GM23338 (cell line): ENCODE data around the gene RCAN1. TPM values are rescaled to one million over a fixed set of nuclear protein-coding genes. Genes with fewer than 3 reads are reported as not detected.
"Not testable (repeated sequence)": the region's sequence is repeated elsewhere in the genome, so short reads cannot be mapped to it uniquely, and the experiment has no call there.

Experiments used
- ATAC-seq: fragments of 200-7000 bp; cut with Tn5 transposase; 3 replicates; pipeline ENCODE4 v1.9.1; 2020
- DNase-seq: peaks from one replicate; pipeline ENCODE4 v3.0.0-alpha.2; 2015; ENCODE audit warnings: low spot score
- H2AFZ ChIP-seq: fragments of 200-600 bp; sonication (generic); 2 replicates; pipeline ENCODE4 v1.8.0; 2016; ENCODE audit warnings: antibody characterized with exemption, mild to moderate bottlenecking, moderate library complexity
- H3F3A ChIP-seq: fragments of 200-600 bp; sonication (generic); replicated peaks from 2 replicates; pipeline ENCODE4 v1.8.0; 2017; ENCODE audit warnings: antibody characterized with exemption, mixed run types, low read depth
- H3K27ac ChIP-seq: fragments of 200-600 bp; sonication (generic); 2 replicates; pipeline ENCODE4 v1.6.1; 2016; ENCODE audit warnings: low read depth
- H3K27me3 ChIP-seq: fragments of 200-600 bp; sonication (generic); 2 replicates; pipeline ENCODE4 v1.8.0; 2016; ENCODE audit warnings: mild to moderate bottlenecking, mixed run types, moderate library complexity; ENCODE audit not compliant: insufficient read depth
- H3K36me3 ChIP-seq: fragments of 200-600 bp; sonication (generic); 2 replicates; pipeline ENCODE4 v1.8.0; 2016; ENCODE audit warnings: mild to moderate bottlenecking; ENCODE audit not compliant: insufficient read depth
- H3K4me1 ChIP-seq: fragments of 200-600 bp; sonication (generic); 2 replicates; pipeline ENCODE4 v1.8.0; 2016; ENCODE audit warnings: mild to moderate bottlenecking, moderate library complexity; ENCODE audit not compliant: insufficient read depth
- H3K4me2 ChIP-seq: fragments of 200-600 bp; sonication (generic); 2 replicates; pipeline ENCODE4 v1.7.1; 2017; ENCODE audit warnings: mixed run types
- H3K4me3 ChIP-seq: fragments of 200-600 bp; sonication (generic); 2 replicates; pipeline ENCODE4 v1.6.1; 2016; ENCODE audit warnings: mixed run types
- H3K79me2 ChIP-seq: fragments of 200-600 bp; sonication (generic); replicated peaks from 2 replicates; pipeline ENCODE4 v1.8.0; 2017; ENCODE audit warnings: mild to moderate bottlenecking; ENCODE audit not compliant: insufficient read depth
- H3K9me2 ChIP-seq: fragments of 200-600 bp; sonication (generic); 2 replicates; pipeline ENCODE4 v1.8.0; 2017; ENCODE audit not compliant: insufficient read depth
- H4K20me1 ChIP-seq: fragments of 200-600 bp; sonication (generic); replicated peaks from 2 replicates; pipeline ENCODE4 v1.8.0; 2017; ENCODE audit warnings: mild to moderate bottlenecking; ENCODE audit not compliant: insufficient read depth
- H3K27ac Mint-ChIP-seq: 2 replicates; pipeline ENCODE4 v1.8.0; 2020; ENCODE audit warnings: inconsistent platforms, mild to moderate bottlenecking, moderate library complexity, mixed read lengths
- H3K27me3 Mint-ChIP-seq: 3 replicates; pipeline ENCODE4 v1.8.0; 2022; ENCODE audit warnings: low read depth, mild to moderate bottlenecking, moderate library complexity, mixed read lengths, inconsistent platforms; ENCODE audit not compliant: insufficient read depth, poor library complexity
- H3K36me3 Mint-ChIP-seq: 3 replicates; pipeline ENCODE4 v1.8.0; 2021; ENCODE audit warnings: low read depth, mild to moderate bottlenecking, inconsistent platforms, moderate library complexity, mixed read lengths
- H3K4me1 Mint-ChIP-seq: 3 replicates; pipeline ENCODE4 v1.8.0; 2020; ENCODE audit warnings: mild to moderate bottlenecking, inconsistent platforms, mixed read lengths
- H3K4me3 Mint-ChIP-seq: 3 replicates; pipeline ENCODE4 v1.8.0; 2021; ENCODE audit warnings: moderate library complexity, mild to moderate bottlenecking, inconsistent platforms, mixed read lengths
- H3K9me3 Mint-ChIP-seq: 3 replicates; pipeline ENCODE4 v1.8.0; 2020; ENCODE audit warnings: moderate library complexity, mild to moderate bottlenecking, inconsistent platforms, mixed read lengths
- CTCF ChIP-seq, 2 experiments: fragments of 200-600 bp in 1 of 2; sonication (generic) in 1 of 2; conservative IDR thresholded peaks; 2 replicates each; pipeline versions ENCODE4 v1.5.1 to v1.6.1; 2016 to 2017; ENCODE audit warnings: antibody characterized with exemption in 2 of 2, low read depth in 2 of 2, mild to moderate bottlenecking in 2 of 2, moderate library complexity in 1 of 2
- ETS1 ChIP-seq: IDR thresholded peaks from 2 replicates; pipeline ENCODE4 v1.6.1; 2016; ENCODE audit warnings: antibody characterized with exemption
- EZH2 ChIP-seq: fragments of 200-600 bp; sonication (generic); IDR thresholded peaks from one replicate; pipeline ENCODE4 v1.8.0; 2017; ENCODE audit warnings: antibody characterized with exemption, mild to moderate bottlenecking, low read depth; ENCODE audit not compliant: unreplicated experiment
- EZH2phosphoT487 ChIP-seq: fragments of 200-600 bp; sonication (generic); IDR thresholded peaks from one replicate; pipeline ENCODE4 v1.8.1; 2018; ENCODE audit warnings: antibody characterized with exemption; ENCODE audit not compliant: unreplicated experiment
- JUNB ChIP-seq: IDR thresholded peaks from one replicate; pipeline ENCODE4 v1.6.1; 2016; ENCODE audit warnings: antibody characterized with exemption; ENCODE audit not compliant: unreplicated experiment
- NANOG ChIP-seq: IDR thresholded peaks from 2 replicates; pipeline ENCODE4 v1.6.1; 2016; ENCODE audit warnings: antibody characterized with exemption, borderline replicate concordance
- POLR2AphosphoS5 ChIP-seq: IDR thresholded peaks from 2 replicates; pipeline ENCODE4 v1.6.1; 2016; ENCODE audit warnings: antibody characterized with exemption, low read depth
- STAT1 ChIP-seq: IDR thresholded peaks from one replicate; pipeline ENCODE4 v1.6.1; 2016; ENCODE audit warnings: antibody characterized with exemption; ENCODE audit not compliant: unreplicated experiment
- ZNF331 ChIP-seq: fragments of 250-450 bp; sonication (Bioruptor Pico); IDR thresholded peaks from 2 replicates; pipeline ENCODE4 v1.5.0; 2020; ENCODE audit warnings: low read depth, mild to moderate bottlenecking, moderate library complexity
- polyA plus RNA-seq: library from polyadenylated mRNA; unstranded; fragments of >200 nt; fragmentation: Nextera tagmentation; extraction: Ambion mirVana; gene quantifications from 2 replicates; pipeline ENCODE4 v1.2.1, GENCODE V29; 2016
- total RNA-seq: library from RNA; depleted of rRNA; stranded (reverse); fragments of >200 nt; shearing (Covaris generic); gene quantifications from 2 replicates; pipeline ENCODE4 v1.2.3, GENCODE V29; 2014

Gene RCAN1
- total and polyA plus RNA-seq, 2 experiments from 2014 or later, result 3.7 to 5.2 TPM

GRCh38 chr21:34565238-34565637 is 49.7 kb downstream of the RCAN1 start:
- H3K27ac ChIP-seq, result no peak overlapping the region
- no peak for ATAC-seq
- no peak overlapping the region for H3K27ac Mint-ChIP-seq

GRCh38 chr21:34563370-34563769 is 51.5 kb downstream of the RCAN1 start:
- not testable (repeated sequence) for H3K27ac ChIP-seq, H3K79me2 ChIP-seq, H3K4me2 ChIP-seq, H3K36me3 Mint-ChIP-seq, H4K20me1 ChIP-seq, H3K4me3 ChIP-seq, H3K27me3 ChIP-seq, H3K27ac Mint-ChIP-seq, H3K9me2 ChIP-seq, H2AFZ ChIP-seq, H3K4me1 ChIP-seq, DNase-seq, H3K9me3 Mint-ChIP-seq, H3K4me3 Mint-ChIP-seq, ATAC-seq, H3K36me3 ChIP-seq, H3F3A ChIP-seq, H3K4me1 Mint-ChIP-seq, H3K27me3 Mint-ChIP-seq

More at GRCh38 chr21:34565238-34565637, 49.7 kb downstream of the RCAN1 start:
- H3K79me2 ChIP-seq, result no peaks in the 10 kb centered on the region
- no peaks in the 10 kb centered on the region for H3K36me3 ChIP-seq
- Mint-ChIP-seq H3K4me1 (peaks cover 3% of the 10 kb centered on the region; the same call in 1 of the 3 replicates), H3K27me3 (peaks cover 3% of the 10 kb centered on the region), H3K9me3 (no peaks in the 10 kb centered on the region), H3K36me3 (no peaks in the 10 kb centered on the region), H3K4me3 (no peak overlapping the region)
- H3K4me1 ChIP-seq, result no peaks in the 10 kb centered on the region
- no peak for DNase-seq
- H4K20me1 ChIP-seq, result no peaks in the 10 kb centered on the region
- no peak overlapping the region for H2AFZ ChIP-seq
- no peaks in the 10 kb centered on the region for H3K27me3 ChIP-seq
- H3K4me3 ChIP-seq, result no peak overlapping the region
- no peaks in the 10 kb centered on the region for H3F3A ChIP-seq
- TF ChIP-seq ZNF331 (CRISPR knock-in tag) (no peak), EZH2 (no peak), STAT1 (no peak), JUNB (no peak)
- H3K9me2 ChIP-seq, result no peaks in the 10 kb centered on the region; the same call in 1 of the 2 replicates
- no peak overlapping the region for H3K4me2 ChIP-seq

- Mint-ChIP-seq H3K27ac (no peak overlapping the region), H3K4me1 (peaks cover 3% of the 10 kb centered on the region; the same call in 2 of the 3 replicates), H3K27me3 (peaks cover 3% of the 10 kb centered on the region), H3K36me3 (no peaks in the 10 kb centered on the region), H3K9me3 (no peaks in the 10 kb centered on the region), H3K4me3 (no peak overlapping the region)
- H3K4me2 ChIP-seq, result no peak overlapping the region
- H3K36me3 ChIP-seq, result no peaks in the 10 kb centered on the region
- H3F3A ChIP-seq, result no peaks in the 10 kb centered on the region
- H3K4me1 ChIP-seq, result no peaks in the 10 kb centered on the region
- no peak overlapping the region for H3K27ac ChIP-seq
- no peak for TF ChIP-seq POLR2AphosphoS5
- no peak for TF ChIP-seq STAT1
- no peak for TF ChIP-seq EZH2phosphoT487
- TF ChIP-seq NANOG, result no peak
- no peak for TF ChIP-seq ETS1
- TF ChIP-seq CTCF (conservative IDR thresholded peaks at IDR 0.05; ENCODE audit: low read depth in 2 of 2), result no peak
- no peak overlapping the region for H3K4me3 ChIP-seq
- no peak for ATAC-seq
- no peaks in the 10 kb centered on the region for H3K79me2 ChIP-seq
- no peak for DNase-seq
- H4K20me1 ChIP-seq, result no peaks in the 10 kb centered on the region
- no peaks in the 10 kb centered on the region; the same call in 1 of the 2 replicates for H3K9me2 ChIP-seq
- H2AFZ ChIP-seq, result no peak overlapping the region
- H3K27me3 ChIP-seq, result no peaks in the 10 kb centered on the region
These were observed 53.1 kb downstream of the RCAN1 start for GRCh38 chr21:34561806-34562205.
